Central memory CD4-positive, alpha-beta T cell (primary cell): ENCODE data around the gene FIBCD1.

Source experiments
- DNase-seq: peaks from one replicate; pipeline ENCODE4 v3.0.0; 2022

Gene FIBCD1

GRCh38 chr9:130854835-130855234 lies 84.2 kb downstream of the FIBCD1 start:
- no peak for DNase-seq

DNA sequence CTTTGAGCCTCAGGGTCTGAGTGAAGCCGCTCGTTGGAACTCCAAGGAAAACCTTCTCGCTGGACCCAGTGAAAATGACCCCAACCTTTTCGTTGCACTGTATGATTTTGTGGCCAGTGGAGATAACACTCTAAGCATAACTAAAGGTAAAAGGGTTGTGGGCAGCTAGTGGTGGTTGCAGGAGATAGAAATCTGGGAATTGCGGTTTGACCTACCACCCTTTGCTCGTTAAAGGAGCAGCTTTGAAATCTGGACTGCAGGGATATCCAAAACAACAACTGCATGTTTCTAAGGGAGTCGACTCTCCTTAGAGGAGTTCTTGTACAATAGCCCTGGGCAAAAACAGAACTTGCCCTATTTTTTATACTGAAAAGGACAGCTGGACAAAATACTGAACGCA lies 85.0 kb downstream of the FIBCD1 start:
- no peak for DNase-seq

GRCh38 chr9:130852801-130853200 lies 86.2 kb downstream of the FIBCD1 start:
- DNase-seq: no peak
